HG02610 (cell line): ENCODE data around the gene USP6NL.
A peak's percentile ranks its signal among the peaks of the same experiment; 100 is the strongest.

Experiments used
- ATAC-seq: cut with Tn5 transposase; IDR thresholded peaks from one replicate; pipeline ENCODE4 v1.9.1; 2021; ENCODE audit warnings: mild to moderate bottlenecking, moderate library complexity; ENCODE audit not compliant: unreplicated experiment

The USP6NL gene

GRCh38 chr10:11553773-11554381, 57.6 kb downstream of the USP6NL start:
- ATAC-seq, result peak; percentile 81

DNA sequence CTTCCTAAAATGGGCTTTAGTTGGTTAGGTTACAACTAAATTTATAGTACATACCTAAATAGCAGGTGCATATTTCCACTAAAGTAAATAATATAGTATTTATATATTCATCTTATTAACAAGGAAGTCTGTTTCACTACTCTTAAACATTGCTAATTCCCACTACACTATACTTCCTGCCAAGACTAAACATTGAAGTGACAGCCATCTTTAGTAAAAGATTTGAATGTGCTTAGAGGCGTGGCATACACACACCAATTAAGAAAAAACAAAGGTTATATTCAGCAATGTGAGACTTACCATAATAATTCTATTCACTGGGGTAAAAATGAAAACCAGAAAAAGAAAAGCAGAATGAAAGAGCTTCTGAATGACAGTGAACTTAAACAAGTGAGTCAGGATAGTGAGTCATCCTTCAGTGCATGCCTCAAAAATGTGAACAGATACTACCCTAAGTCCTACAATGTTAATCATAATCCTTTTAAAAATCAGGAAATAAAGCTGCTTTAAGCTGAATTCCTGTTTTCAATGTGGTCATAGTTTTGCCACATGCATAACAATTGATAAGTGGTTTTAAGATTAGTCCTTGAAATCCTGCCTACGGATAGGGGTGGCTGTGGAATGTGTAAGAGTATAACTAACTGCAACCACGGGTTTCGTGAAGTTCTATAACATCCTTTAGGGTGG, 59.4 kb downstream of the USP6NL start:
- ATAC-seq, result peak; percentile 44

DNA sequence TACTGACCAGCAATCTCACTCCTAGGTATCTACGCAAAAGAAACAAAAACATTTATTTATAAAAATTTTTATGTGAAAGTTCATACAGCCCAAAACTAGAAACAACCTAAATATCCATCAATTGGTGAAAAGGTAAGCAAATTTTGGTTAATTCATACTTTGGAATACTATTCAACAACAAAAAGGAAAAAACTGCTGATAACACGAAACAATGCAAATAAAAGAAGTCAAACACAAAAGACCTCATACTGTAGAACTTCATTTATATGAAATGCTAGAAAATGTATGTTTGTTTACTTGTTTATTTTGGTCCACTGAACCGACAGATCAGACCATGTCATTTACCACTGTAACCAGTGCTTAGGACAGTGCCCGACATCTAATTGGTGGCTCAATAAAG, 60.3 kb downstream of the USP6NL start:
- no peak for ATAC-seq

- no peak for ATAC-seq
These were observed 62.7 kb downstream of the USP6NL start for GRCh38 chr10:11548768-11549099.

DNA sequence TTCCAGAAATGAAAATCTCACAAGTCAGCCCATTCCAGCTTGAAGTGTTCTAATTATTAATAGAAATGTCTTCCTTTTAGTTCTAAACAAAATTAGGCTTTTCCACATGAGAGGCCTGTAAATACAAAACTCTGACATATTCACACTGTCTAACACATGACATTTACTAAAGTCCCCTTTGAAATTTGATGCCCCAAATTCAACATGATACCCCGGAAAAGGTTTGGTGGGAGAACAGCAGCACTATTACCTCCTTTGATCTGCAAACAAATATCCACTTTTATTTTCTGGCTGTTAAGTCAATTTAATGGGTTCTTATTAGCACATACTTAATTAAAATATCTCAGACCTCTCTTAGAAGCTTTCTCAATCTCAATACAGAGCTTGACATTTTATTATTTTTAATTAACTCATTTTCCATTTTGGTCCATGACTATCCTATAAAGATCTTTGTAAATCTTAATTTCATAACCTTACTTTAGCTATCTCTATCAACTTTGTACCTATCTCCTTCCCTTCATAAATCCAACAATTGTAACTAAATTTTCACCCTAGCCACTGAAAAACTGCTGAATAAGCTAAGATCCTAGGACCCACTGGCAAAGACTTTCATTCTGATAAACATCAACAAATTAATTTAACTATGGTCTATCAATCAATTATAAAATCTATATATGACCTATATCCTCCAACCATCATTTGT, 63.2 kb downstream of the USP6NL start:
- no peak for ATAC-seq

DNA sequence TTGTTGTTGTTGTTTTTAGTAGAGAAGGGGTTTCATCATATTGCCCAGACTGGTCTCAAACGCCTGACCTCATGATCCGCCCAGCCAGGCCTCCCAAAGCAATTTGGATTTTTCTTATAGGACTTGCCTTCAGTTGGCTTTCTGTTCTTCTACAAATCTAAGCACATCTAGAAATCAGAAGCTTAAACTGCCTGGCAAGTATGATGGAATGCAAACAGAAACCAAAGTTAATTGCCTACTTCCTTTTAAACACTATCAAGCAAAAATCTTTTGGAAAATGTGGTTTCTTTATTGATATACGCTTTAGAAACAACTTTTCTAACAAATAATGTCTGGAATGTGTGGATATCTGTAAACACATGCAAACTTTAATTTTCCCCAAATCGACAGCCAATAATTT, 64.9 kb downstream of the USP6NL start:
- ATAC-seq, result no peak

DNA sequence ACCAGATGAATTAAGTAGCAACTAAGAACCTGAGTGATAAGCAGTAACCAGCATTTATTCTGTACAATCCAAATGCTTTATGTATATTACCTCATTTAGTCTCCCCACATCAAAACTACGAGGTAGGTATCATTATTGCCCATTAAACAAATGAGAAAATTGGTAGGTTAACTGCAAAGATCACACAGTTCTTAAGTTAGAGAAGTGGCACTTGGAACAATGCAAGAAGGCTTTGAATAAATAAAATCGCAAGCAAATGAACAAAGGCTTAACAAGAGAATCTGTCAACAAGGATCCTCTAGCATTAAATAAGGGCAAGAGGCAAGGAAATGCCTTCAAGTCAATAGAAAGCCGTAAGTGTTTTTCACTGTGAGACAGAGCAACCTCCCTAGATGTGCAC, 70.2 kb downstream of the USP6NL start:
- ATAC-seq, result no peak

- ATAC-seq, result peak; percentile 38
These were observed 72.1 kb downstream of the USP6NL start for GRCh38 chr10:11539191-11539868.

DNA sequence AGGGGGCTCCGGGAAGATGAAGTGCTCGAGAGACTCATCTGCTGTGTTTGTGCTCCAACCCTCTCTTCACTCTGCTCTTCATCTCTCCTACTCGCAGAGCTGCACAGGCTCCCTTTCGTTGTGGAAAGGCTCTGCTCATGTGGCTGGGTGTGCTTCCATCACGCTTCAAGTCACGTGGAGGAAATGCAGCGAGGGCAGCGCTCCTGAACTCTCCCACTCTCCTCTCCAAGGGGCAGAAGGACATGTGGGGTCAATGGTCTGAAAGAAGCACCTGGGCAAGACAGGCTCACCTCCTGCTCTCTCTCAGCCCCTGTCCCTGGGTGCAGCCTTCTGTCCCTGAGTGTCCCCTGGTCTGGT, 72.6 kb downstream of the USP6NL start:
- ATAC-seq, result peak; percentile 13

DNA sequence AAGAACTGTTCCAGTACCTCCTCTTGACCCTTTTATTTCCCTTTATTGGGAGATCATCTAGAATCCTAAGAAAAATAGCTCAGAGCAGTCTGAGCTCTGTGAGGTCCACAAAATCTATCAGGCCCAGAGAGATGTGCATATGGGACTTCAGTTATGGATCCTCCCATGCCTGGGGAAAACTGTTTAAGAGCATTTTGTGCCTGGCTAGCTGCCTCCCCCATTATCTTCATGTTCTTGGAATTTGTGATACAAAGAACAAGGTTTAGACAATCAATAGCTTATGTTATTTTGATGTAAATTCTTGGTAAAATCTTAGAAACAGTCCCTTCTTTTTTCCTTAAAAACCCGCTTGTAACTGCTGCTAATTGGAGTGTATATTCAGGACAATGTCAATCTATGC, 75.2 kb downstream of the USP6NL start:
- ATAC-seq, result no peak

DNA sequence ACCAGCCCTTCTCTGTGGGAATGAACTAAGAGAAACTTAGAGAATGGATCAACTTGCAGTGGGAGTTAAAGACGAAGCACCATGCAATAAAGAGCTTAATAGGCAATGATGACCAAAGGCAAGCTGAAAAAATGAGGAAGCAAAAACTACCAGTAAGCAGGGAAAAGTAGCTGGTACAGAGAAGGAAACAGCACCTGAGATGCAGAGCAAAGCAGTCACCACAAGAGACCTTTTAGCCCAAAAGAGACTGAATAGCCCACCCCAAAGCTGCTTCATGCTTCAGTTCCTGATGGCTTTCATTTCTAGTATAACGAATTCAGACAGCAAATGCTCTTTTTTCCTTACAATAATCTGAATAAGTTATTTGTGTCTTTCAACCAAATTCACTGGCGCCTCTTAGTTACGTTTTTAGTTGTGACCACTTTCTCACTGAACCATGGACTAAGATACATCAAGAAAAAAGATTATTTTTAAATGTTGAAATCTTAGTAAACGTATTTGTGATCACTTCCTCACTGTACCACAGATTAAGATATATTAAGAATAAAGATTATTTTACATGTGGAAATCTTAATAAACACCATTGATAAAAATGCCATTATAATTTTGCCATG, 76.0 kb downstream of the USP6NL start:
- peak; percentile 53 for ATAC-seq

- no peak for ATAC-seq
These were observed 78.1 kb downstream of the USP6NL start for GRCh38 chr10:11533328-11533781.

GRCh38 chr10:11532306-11532705, 79.1 kb downstream of the USP6NL start:
- no peak for ATAC-seq

- ATAC-seq, result no peak
These were observed 80.6 kb downstream of the USP6NL start for GRCh38 chr10:11530806-11531205.

- ATAC-seq, result no peak
These were observed 82.1 kb downstream of the USP6NL start for GRCh38 chr10:11529276-11529903.

- no peak for ATAC-seq
These were observed 83.2 kb downstream of the USP6NL start for GRCh38 chr10:11528286-11528685.

GRCh38 chr10:11527691-11528255, 83.7 kb downstream of the USP6NL start:
- no peak for ATAC-seq

DNA sequence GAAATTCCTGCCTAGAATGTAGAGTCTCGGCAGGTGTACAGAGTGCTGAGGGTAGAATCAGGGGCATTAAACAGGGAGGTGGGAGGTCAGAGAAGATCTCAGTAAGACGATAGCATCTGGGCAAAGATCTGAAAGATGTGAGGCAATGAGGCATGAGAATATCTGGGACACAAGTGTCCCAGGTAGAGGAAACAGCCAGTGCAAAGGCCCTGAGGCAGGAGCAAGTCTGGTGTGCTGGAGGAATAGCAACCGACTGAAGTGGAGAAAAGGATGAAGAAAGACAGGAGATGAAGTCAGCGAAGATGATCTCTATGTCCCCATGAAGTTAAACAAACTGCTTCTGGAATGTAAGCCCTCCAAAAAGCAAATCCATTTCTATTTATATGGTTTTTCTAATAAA, 84.4 kb downstream of the USP6NL start:
- ATAC-seq, result no peak

- no peak for ATAC-seq
These were observed 85.9 kb downstream of the USP6NL start for GRCh38 chr10:11525503-11525902.

DNA sequence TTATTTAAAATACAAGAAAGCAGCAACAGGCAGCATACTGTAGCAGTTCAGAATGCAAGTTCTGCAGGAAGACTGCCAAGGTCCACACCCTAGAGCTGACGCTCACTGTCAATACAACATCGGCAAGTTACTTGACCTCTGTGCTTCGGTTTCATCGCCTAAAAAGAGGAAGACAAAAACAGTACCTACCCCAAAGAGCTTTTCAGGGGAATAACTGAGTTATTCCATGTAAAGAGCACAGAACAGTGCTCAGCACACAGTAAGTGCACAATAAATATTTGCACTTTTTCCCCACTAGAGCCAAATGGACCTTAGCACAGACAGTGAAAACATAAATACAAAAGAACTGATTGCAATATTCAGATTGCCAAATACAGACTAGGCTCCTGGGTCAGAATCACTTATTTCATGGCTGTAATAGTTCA, 88.6 kb downstream of the USP6NL start:
- ATAC-seq, result no peak

GRCh38 chr10:11521860-11522259, 89.6 kb downstream of the USP6NL start:
- no peak for ATAC-seq
